ENCODE data around the gene SIK2.
"Not testable (repeated sequence)": the region's sequence is repeated elsewhere in the genome, so short reads cannot be mapped to it uniquely, and the experiment has no call there.

The SIK2 gene

GRCh38 chr11:111703576-111703975 is 101.3 kb downstream of the SIK2 start:
- DNase-seq, result no peak

GRCh38 chr11:111707039-111707690 is 104.9 kb downstream of the SIK2 start:
- no peak for DNase-seq

GRCh38 chr11:111707691-111708067 is 105.4 kb downstream of the SIK2 start:
- DNase-seq, result no peak

GRCh38 chr11:111714522-111714921 is 112.3 kb downstream of the SIK2 start:
- no peak for DNase-seq

GRCh38 chr11:111715142-111715816 is 113.0 kb downstream of the SIK2 start:
- no peak for DNase-seq

GRCh38 chr11:111717660-111718059 is 115.4 kb downstream of the SIK2 start:
- not testable (repeated sequence) for DNase-seq

GRCh38 chr11:111718436-111718835 is 116.2 kb downstream of the SIK2 start:
- no peak for DNase-seq

GRCh38 chr11:111718859-111719258 is 116.6 kb downstream of the SIK2 start:
- DNase-seq, result no peak

- DNase-seq, result no peak
Measured at GRCh38 chr11:111719379-111719778, 117.1 kb downstream of the SIK2 start.

- no peak for DNase-seq
Measured at GRCh38 chr11:111720801-111721494, 118.7 kb downstream of the SIK2 start.

- no peak for DNase-seq
Measured at GRCh38 chr11:111722501-111722900, 120.3 kb downstream of the SIK2 start.

GRCh38 chr11:111723595-111723994 is 121.3 kb downstream of the SIK2 start:
- no peak for DNase-seq

GRCh38 chr11:111724615-111725129 is 122.4 kb downstream of the SIK2 start:
- no peak for DNase-seq

- no peak for DNase-seq
Measured at GRCh38 chr11:111725621-111726020, 123.4 kb downstream of the SIK2 start.

GRCh38 chr11:111726301-111726713 is 124.1 kb downstream of the SIK2 start:
- DNase-seq, result no peak

- DNase-seq, result no peak
Measured at GRCh38 chr11:111727431-111727830, 125.2 kb downstream of the SIK2 start.

- DNase-seq, result peak; percentile 31
Measured at GRCh38 chr11:111729071-111729830, 127.0 kb downstream of the SIK2 start.

GRCh38 chr11:111729831-111730311 is 127.6 kb downstream of the SIK2 start:
- no peak for DNase-seq

- peak; percentile 84 for DNase-seq
Measured at GRCh38 chr11:111730871-111731591, 128.8 kb downstream of the SIK2 start.

- DNase-seq, result no peak
Measured at GRCh38 chr11:111731821-111732220, 129.6 kb downstream of the SIK2 start.

GRCh38 chr11:111733016-111733415 is 130.8 kb downstream of the SIK2 start:
- DNase-seq, result no peak

- DNase-seq, result no peak
Measured at GRCh38 chr11:111733611-111734088, 131.4 kb downstream of the SIK2 start.

Data from NCI-H510A (cell line).